Right lobe of liver (tissue), 6 donors: ENCODE results near the gene ATE1. TPM values are rescaled to one million over a fixed set of nuclear protein-coding genes. Genes with fewer than 3 reads are reported as not detected.

Experiments
- ATAC-seq, 4 donors: fragments of 200-7000 bp; cut with Tn5 transposase; one replicate each; pipeline ENCODE4 v1.9.1; 2020; ENCODE audit warnings: mild to moderate bottlenecking in 4 of 4, moderate library complexity in 4 of 4
- DNase-seq, 3 donors: peaks; one replicate each; pipeline ENCODE4 v3.0.0-alpha.2; 2020
- H3K27ac ChIP-seq, 3 donors: fragments of 200-600 bp; one replicate each; pipeline ENCODE4 v1.8.0; 2022
- H3K27me3 ChIP-seq, 2 donors: fragments of 200-600 bp; one replicate each; pipeline ENCODE4 v1.8.0; 2022
- H3K36me3 ChIP-seq, 4 donors: fragments of 200-600 bp; sonication (generic) in 1 of 4; one replicate each; pipeline versions ENCODE4 v1.5.1 to v1.8.0; 2017 to 2022; ENCODE audit warnings: control low read depth in 1 of 4
- H3K4me1 ChIP-seq, 4 donors: fragments of 200-600 bp; sonication (generic) in 1 of 4; one replicate each; pipeline versions ENCODE4 v1.5.1 to v1.8.0; 2017 to 2022; ENCODE audit warnings: control low read depth in 1 of 4
- H3K4me3 ChIP-seq, 3 donors: fragments of 200-600 bp; one replicate each; pipeline ENCODE4 v1.8.0; 2022
- H3K9me3 ChIP-seq, 4 donors: fragments of 200-600 bp; sonication (generic) in 1 of 4; one replicate each; pipeline versions ENCODE4 v1.5.1 to v1.8.0; 2017 to 2022; ENCODE audit warnings: control low read depth in 1 of 4
- CTCF ChIP-seq, 4 donors: fragments of 200-600 bp in 3 of 4; fragments of 450-650 bp in 1 of 4; IDR thresholded peaks; one replicate each; pipeline versions ENCODE4 v1.5.1 to v1.8.0; 2016 to 2022; ENCODE audit warnings: antibody characterized with exemption in 4 of 4, mild to moderate bottlenecking in 2 of 4
- POLR2A ChIP-seq: fragments of 450-650 bp; IDR thresholded peaks from one replicate; pipeline ENCODE4 v1.6.1; 2017; ENCODE audit warnings: antibody characterized with exemption, mild to moderate bottlenecking
- WGBS: methylation state at CpG from one replicate; pipeline ENCODE4 v1.1.6; 2018; ENCODE audit warnings: low coverage, low lambda C conversion rate; ENCODE audit not compliant: insufficient coverage; ENCODE audit errors: missing lambda C conversion rate; 5-methylcytosine and 5-hydroxymethylcytosine counted together
- intact Hi-C, 2 donors: fragments of 100-400 bp; cut with DNase I; formaldehyde crosslinking; loops; one replicate each; pipeline versions ENCODE4 v1.11.2 to v1.14.1; 2022
- total RNA-seq, 6 experiments: library from RNA; depleted of rRNA in 2 of 6; stranded (reverse); fragments of >200 nt in 2 of 6; fragmentation: NEBNext Ultra II Directional in 3 of 6; extraction: Animal tissue kit (Norgen Biotek cat#: 25700) in 3 of 6; gene quantifications; one replicate each; pipeline versions ENCODE4 v1.1.0 to v1.2.4, GENCODE V29; 2016 to 2023
- donor health status: DM: no; HTN: yes; CAD: no.
- donor health status: DM: no; HTN: no; CAD: no.
- donor health status: DM: no; HTN: no; CAD: no.
- donor health status: DM: no; HTN: yes; CAD: no.
- donor health status: DM: no; HTN: yes; CAD: no.

Gene ATE1
- total RNA-seq, 6 experiments from 2014 or later: 17.7 to 21.6 (median 19.9) TPM

GRCh38 chr10:121698902-121699301 is 228.9 kb downstream of the ATE1 start:
- no peaks in the 10 kb centered on the region for H3K4me1 ChIP-seq
- TF ChIP-seq POLR2A (no peak), CTCF (IDR thresholded peaks at IDR 0.05) (no peak)
- no peaks in the 10 kb centered on the region for H3K9me3 ChIP-seq
- H3K27me3 ChIP-seq: no peaks in the 10 kb centered on the region
- DNase-seq: no peak
- H3K36me3 ChIP-seq: no peaks in the 10 kb centered on the region
- H3K27ac ChIP-seq: no peak overlapping the region
- ATAC-seq: no peak
- WGBS: 81% methylated on average over 11 of the region's 12 CpGs
- H3K4me3 ChIP-seq: no peak overlapping the region
- intact Hi-C loops: no loop called here

DNA sequence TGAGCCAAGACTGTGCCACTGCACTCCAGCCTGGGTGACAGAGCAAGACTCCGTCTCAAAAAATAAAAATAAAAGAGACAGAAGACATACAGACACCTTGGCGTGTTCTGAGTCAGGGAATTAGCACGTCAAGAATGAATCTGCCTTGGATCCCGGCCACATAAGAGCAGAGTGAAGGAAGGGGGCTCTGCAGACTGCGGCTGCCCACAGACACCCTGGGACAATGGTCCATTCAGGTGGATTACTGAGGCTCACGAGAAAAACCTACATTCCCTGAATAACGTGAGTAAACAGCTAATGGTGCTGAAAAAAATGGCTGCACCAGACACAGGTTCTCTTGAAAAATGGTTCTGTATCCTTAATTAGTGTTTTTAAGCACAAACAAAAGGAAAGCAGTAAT is 229.5 kb downstream of the ATE1 start:
- H3K9me3 ChIP-seq: no peaks in the 10 kb centered on the region
- ATAC-seq: no peak
- no peaks in the 10 kb centered on the region for H3K27me3 ChIP-seq
- no peak overlapping the region for H3K27ac ChIP-seq
- H3K4me1 ChIP-seq: no peaks in the 10 kb centered on the region
- 64% methylated on average over 6 of the region's 7 CpGs for WGBS
- intact Hi-C loops: no loop called here
- no peak overlapping the region for H3K4me3 ChIP-seq
- H3K36me3 ChIP-seq: no peaks in the 10 kb centered on the region
- DNase-seq: no peak
- no peak for TF ChIP-seq POLR2A

DNA sequence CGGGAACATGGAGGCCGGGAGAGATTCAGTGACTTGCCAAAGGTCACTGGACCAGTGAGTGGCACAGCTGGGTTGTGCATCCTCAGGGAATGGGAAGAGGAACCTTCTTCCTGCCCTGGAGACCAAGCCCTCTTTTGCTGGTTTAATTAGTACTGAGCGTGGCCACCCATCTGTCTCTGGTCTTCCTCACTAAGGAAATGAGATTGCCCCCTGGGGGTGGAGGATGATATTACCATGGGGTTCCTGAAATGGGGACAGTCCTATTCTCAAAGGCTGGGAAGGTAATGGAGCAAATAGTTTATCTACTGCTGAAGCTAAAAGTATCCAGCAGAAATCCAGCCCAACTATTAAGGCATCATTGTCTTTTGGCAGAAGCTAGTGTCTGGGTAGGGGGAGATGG is 231.0 kb downstream of the ATE1 start:
- intact Hi-C loops: no loop called here
- H3K27me3 ChIP-seq: no peaks in the 10 kb centered on the region
- no peak for DNase-seq
- no peaks in the 10 kb centered on the region for H3K9me3 ChIP-seq
- no peaks in the 10 kb centered on the region for H3K36me3 ChIP-seq
- peak in 3 of 4 donors; percentile 19 to 37 (median 36) for ATAC-seq
- TF ChIP-seq POLR2A (no peak), CTCF (IDR thresholded peaks at IDR 0.05) (peak; percentile 11 to 44 (median 28))
- no peak overlapping the region for H3K4me3 ChIP-seq
- WGBS: 94% methylated on average over 2 of the region's 3 CpGs
- H3K27ac ChIP-seq: no peak overlapping the region
- H3K4me1 ChIP-seq: no peaks in the 10 kb centered on the region

DNA sequence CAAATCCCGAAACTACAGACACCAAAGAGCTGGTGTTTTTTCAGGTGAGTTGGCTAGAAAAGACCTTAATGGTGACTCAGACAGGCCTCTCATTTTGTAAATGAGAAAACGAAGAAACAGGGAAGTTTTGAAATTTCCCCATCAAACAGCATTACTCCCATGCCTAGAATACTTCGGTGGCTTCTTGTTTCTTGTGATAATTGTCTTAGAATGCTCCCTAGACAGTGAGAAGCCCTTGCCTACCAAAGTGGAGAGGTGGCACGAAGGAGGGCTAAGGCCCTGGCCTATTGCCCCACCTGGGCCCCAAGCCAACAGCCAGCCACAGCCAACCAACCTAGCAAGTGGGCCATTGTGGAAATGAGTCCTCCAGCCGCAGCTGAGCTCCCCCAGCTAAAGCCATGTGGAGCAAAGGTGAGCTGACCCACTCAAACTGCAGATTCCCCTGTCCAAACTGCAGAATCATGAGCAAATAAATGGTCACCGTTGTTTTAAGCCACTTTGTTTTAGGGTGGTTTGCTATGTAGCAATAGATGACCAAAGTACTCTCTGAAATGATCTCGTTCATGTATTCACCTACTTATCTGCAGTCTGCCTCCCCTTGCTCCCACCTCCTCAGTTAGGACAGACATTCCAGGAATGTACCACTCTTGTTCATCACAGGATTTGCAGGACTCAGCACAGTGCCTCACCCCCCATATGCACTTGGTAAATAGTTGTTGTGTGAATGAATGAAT is 231.9 kb downstream of the ATE1 start:
- TF ChIP-seq POLR2A: no peak
- TF ChIP-seq CTCF (IDR thresholded peaks at IDR 0.05): no peak
- intact Hi-C loops: no loop called here
- H3K9me3 ChIP-seq: no peaks in the 10 kb centered on the region
- H3K27me3 ChIP-seq: peaks cover 0 to 3% of the 10 kb centered on the region in 2 donors
- DNase-seq (no peak), ATAC-seq (no peak)
- H3K36me3 ChIP-seq: no peaks in the 10 kb centered on the region
- 41% methylated on average over 6 of the region's 7 CpGs for WGBS
- H3K4me3 ChIP-seq: no peak overlapping the region
- H3K27ac ChIP-seq: no peak overlapping the region
- H3K4me1 ChIP-seq: no peaks in the 10 kb centered on the region

- intact Hi-C loops: no loop called here
- no peak for ATAC-seq
- TF ChIP-seq POLR2A: no peak
- no peak for TF ChIP-seq CTCF (IDR thresholded peaks at IDR 0.05)
- Histone ChIP-seq H3K9me3 (no peaks in the 10 kb centered on the region), H3K4me3 (no peak overlapping the region), H3K36me3 (no peaks in the 10 kb centered on the region), H3K27me3 (peaks cover 0 to 5% of the 10 kb centered on the region in 2 donors), H3K4me1 (no peaks in the 10 kb centered on the region), H3K27ac (no peak overlapping the region)
- no peak for DNase-seq
- 70% methylated on average over 4 of the region's 8 CpGs for WGBS
Observed at GRCh38 chr10:121694966-121695643, 232.7 kb downstream of the ATE1 start.
